ENCODE results near the gene SLC9A7. TPM values are rescaled to one million over a fixed set of nuclear protein-coding genes. Genes with fewer than 3 reads are reported as not detected.

Gene SLC9A7
- total RNA-seq, 2 donors from 2014 or later: 1.6 to 2.8 TPM

DNA sequence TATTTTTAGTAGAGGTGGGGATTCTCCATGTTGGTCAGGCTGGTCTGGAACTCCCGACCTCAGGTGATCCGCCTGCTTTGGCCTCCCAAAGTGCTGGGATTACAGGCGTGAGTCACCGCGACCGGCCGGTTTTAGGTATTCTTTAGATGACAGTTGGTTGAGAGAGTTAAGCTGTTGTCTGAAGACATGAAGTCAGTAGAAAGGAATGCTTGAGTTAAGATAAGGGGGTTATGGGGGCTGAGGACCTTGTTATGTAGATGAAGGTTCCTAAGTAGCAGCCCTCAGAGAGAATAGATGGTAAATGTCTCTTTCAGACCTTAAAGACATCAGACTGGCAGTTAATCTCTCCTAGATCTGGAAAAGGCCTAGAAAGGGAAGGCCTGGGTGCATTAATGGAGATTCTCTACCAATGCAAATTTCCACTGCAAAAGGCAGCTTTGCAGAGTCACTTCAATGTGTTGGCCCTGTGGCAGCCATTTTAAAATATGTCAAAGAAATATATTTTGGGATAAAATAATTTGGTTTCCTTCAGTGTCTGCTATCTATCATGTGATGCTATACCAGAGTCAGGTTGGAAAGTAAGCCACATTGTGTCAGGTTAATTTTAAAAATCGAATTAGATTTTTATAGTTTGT lies 207.3 kb downstream of the SLC9A7 start:
- Mint-ChIP-seq H3K4me3 (no peak overlapping the region), H3K36me3 (ENCODE audit: low read depth) (peaks cover 2% of the 10 kb centered on the region), H3K27ac (no peak overlapping the region), H3K27me3 (no peaks in the 10 kb centered on the region), H3K4me1 (peaks cover 2% of the 10 kb centered on the region)
- no peak for ATAC-seq
- H3K9me3 ChIP-seq (ENCODE audit: control insufficient read depth, low read length, poor library complexity, severe bottlenecking): no peaks in the 10 kb centered on the region
- no peak for DNase-seq

- DNase-seq: no peak
- Mint-ChIP-seq H3K4me1 (peaks cover 6% of the 10 kb centered on the region), H3K27ac (no peak overlapping the region)
These were observed 209.0 kb downstream of the SLC9A7 start for GRCh38 chrX:46549914-46550313.

More at GRCh38 chrX:46549914-46550313, 209.0 kb downstream of the SLC9A7 start:
- no peak for ATAC-seq
- Mint-ChIP-seq H3K27me3 (no peaks in the 10 kb centered on the region), H3K4me3 (no peak overlapping the region), H3K36me3 (ENCODE audit: low read depth) (peaks cover 2% of the 10 kb centered on the region)
- H3K9me3 ChIP-seq (ENCODE audit: control insufficient read depth, low read length, poor library complexity, severe bottlenecking): no peaks in the 10 kb centered on the region

Other genes starting within 250 kb of the SLC9A7 start
- 1 to 10 TPM; 1.6 to 3.9 TPM for gene ZNF674, start 213.7 kb downstream of the SLC9A7 start, total RNA-seq
- 1 to 10 TPM; 6.3 to 6.6 TPM for gene CHST7, start 185.4 kb downstream of the SLC9A7 start, total RNA-seq
- 1 to 10 TPM; 5.9 to 7.2 TPM for gene RP2, start 77.9 kb upstream of the SLC9A7 start, total RNA-seq
- under 1 TPM; 0.32 to 0.50 TPM for gene JADE3, start 153.3 kb upstream of the SLC9A7 start, total RNA-seq

All from T-helper 17 cell (primary cell).